Endodermal cell (in vitro differentiated cells): ENCODE data around the gene SOHLH1. TPM values are rescaled to one million over a fixed set of nuclear protein-coding genes. Genes with fewer than 3 reads are reported as not detected.
A peak's percentile ranks its signal among the peaks of the same experiment; 100 is the strongest.

ENCODE experiments used
- DNase-seq: peaks from one replicate; pipeline ENCODE4 v3.0.0-alpha.2; 2017
- H3K27ac ChIP-seq: 2 replicates; pipeline ENCODE4 v1.5.1; 2013; ENCODE audit warnings: mild to moderate bottlenecking, low read depth, low read length, moderate library complexity
- H3K27me3 ChIP-seq: 2 replicates; pipeline ENCODE4 v1.6.1; 2013; ENCODE audit warnings: mild to moderate bottlenecking, low read length, moderate library complexity; ENCODE audit not compliant: insufficient read depth, control insufficient read depth, poor library complexity, severe bottlenecking
- H3K36me3 ChIP-seq: 2 replicates; pipeline ENCODE4 v1.7.0; 2013; ENCODE audit warnings: mild to moderate bottlenecking, low read length, moderate library complexity; ENCODE audit not compliant: control insufficient read depth, insufficient read depth
- H3K4me1 ChIP-seq: one replicate; pipeline ENCODE4 v1.7.0; 2013; ENCODE audit warnings: low read length; ENCODE audit not compliant: control insufficient read depth, insufficient read depth
- H3K4me3 ChIP-seq: 2 replicates; pipeline ENCODE4 v1.5.1; 2013; ENCODE audit warnings: mild to moderate bottlenecking, low read length, moderate library complexity
- H3K9ac ChIP-seq: 2 replicates; pipeline ENCODE4 v1.6.1; 2013; ENCODE audit warnings: mild to moderate bottlenecking, low read length, moderate library complexity; ENCODE audit not compliant: poor library complexity, severe bottlenecking; ENCODE audit errors: extremely low read depth
- H3K9me3 ChIP-seq: 2 replicates; pipeline ENCODE4 v1.6.1; 2013; ENCODE audit warnings: mild to moderate bottlenecking, low read length, moderate library complexity; ENCODE audit not compliant: control insufficient read depth
- H3K27ac Mint-ChIP-seq: 2 replicates; pipeline ENCODE4 v1.8.0; 2020; ENCODE audit warnings: mixed read lengths
- H3K27me3 Mint-ChIP-seq: 2 replicates; pipeline ENCODE4 v1.8.0; 2021; ENCODE audit warnings: mild to moderate bottlenecking, mixed read lengths; ENCODE audit not compliant: insufficient read depth
- H3K36me3 Mint-ChIP-seq: 2 replicates; pipeline ENCODE4 v1.8.0; 2020; ENCODE audit warnings: low read depth, mixed read lengths
- H3K4me1 Mint-ChIP-seq: 2 replicates; pipeline ENCODE4 v1.8.0; 2020; ENCODE audit warnings: mixed read lengths
- H3K4me3 Mint-ChIP-seq: 2 replicates; pipeline ENCODE4 v1.8.0; 2020; ENCODE audit warnings: mild to moderate bottlenecking, moderate library complexity, mixed read lengths
- H3K9me3 Mint-ChIP-seq: 2 replicates; pipeline ENCODE4 v1.8.0; 2020; ENCODE audit warnings: mild to moderate bottlenecking, mixed read lengths
- CTCF ChIP-seq: fragments of 200-600 bp; sonication (generic); conservative IDR thresholded peaks from 2 replicates; pipeline ENCODE4 v1.5.0; 2021; ENCODE audit warnings: antibody characterized with exemption, mild to moderate bottlenecking
- WGBS, 2 experiments: methylation state at CpG; one replicate each; pipeline versions ENCODE4 v1.1.5 to v1.1.7; 2013; ENCODE audit warnings: missing lambda C conversion rate in 2 of 2, mixed read lengths in 1 of 2; ENCODE audit not compliant: insufficient coverage in 1 of 2, insufficient read length in 1 of 2; 5-methylcytosine and 5-hydroxymethylcytosine counted together
- total RNA-seq, 2 donors: library from RNA; stranded (reverse); fragmentation: NEBNext Ultra II Directional in 1 of 2; extraction: Animal tissue kit (Norgen Biotek cat#: 25700) in 1 of 2; gene quantifications; 2 replicates in 1 of 2; 3 replicates in 1 of 2; pipeline ENCODE4 v1.2.1, GENCODE V29; 2021

Gene SOHLH1
- total RNA-seq, 2 donors from 2014 or later: not detected

- H3K27ac ChIP-seq: no peak overlapping the region
- H3K9me3 ChIP-seq: no peaks in the 10 kb centered on the region
- H3K4me3 Mint-ChIP-seq: no peak overlapping the region
- H3K27me3 ChIP-seq: peaks cover 14% of the 10 kb centered on the region
- no peak for DNase-seq
- no peaks in the 10 kb centered on the region for H3K4me1 Mint-ChIP-seq
- H3K36me3 ChIP-seq: no peaks in the 10 kb centered on the region
- peaks cover 10% of the 10 kb centered on the region for H3K27me3 Mint-ChIP-seq
- no peak overlapping the region for H3K9ac ChIP-seq
- 40 to 44% methylated on average over 27 to 40 of the region's 40 CpGs for WGBS, 2 experiments
- H3K36me3 Mint-ChIP-seq: no peaks in the 10 kb centered on the region
- no peak for TF ChIP-seq CTCF
- no peaks in the 10 kb centered on the region for H3K9me3 Mint-ChIP-seq
- no peak overlapping the region for H3K4me3 ChIP-seq
- H3K4me1 ChIP-seq: no peaks in the 10 kb centered on the region
- no peak overlapping the region for H3K27ac Mint-ChIP-seq
Measured at GRCh38 chr9:135701067-135701958, 2.0 kb upstream of the SOHLH1 start.

- Histone ChIP-seq H3K4me1 (no peaks in the 10 kb centered on the region), H3K36me3 (no peaks in the 10 kb centered on the region), H3K27me3 (peaks cover 14% of the 10 kb centered on the region), H3K9me3 (no peaks in the 10 kb centered on the region), H3K27ac (no peak overlapping the region), H3K4me3 (no peak overlapping the region), H3K9ac (no peak overlapping the region)
- no peak for TF ChIP-seq CTCF
- no peak overlapping the region for H3K4me3 Mint-ChIP-seq
- H3K27ac Mint-ChIP-seq: no peak overlapping the region
- H3K36me3 Mint-ChIP-seq: no peaks in the 10 kb centered on the region
- 91 to 94% methylated on average over 5 to 15 of the region's 15 CpGs for WGBS, 2 experiments
- H3K4me1 Mint-ChIP-seq: no peaks in the 10 kb centered on the region
- no peak for DNase-seq
- H3K27me3 Mint-ChIP-seq: peaks cover 10% of the 10 kb centered on the region
- H3K9me3 Mint-ChIP-seq: no peaks in the 10 kb centered on the region
Measured at GRCh38 chr9:135700525-135700924, 1.2 kb upstream of the SOHLH1 start.

GRCh38 chr9:135698767-135699166 is 514 bp downstream of the SOHLH1 start:
- peaks cover 9% of the 10 kb centered on the region for H3K27me3 Mint-ChIP-seq
- no peak overlapping the region for H3K27ac Mint-ChIP-seq
- TF ChIP-seq CTCF: peak; percentile 30
- no peaks in the 10 kb centered on the region for H3K9me3 Mint-ChIP-seq
- Histone ChIP-seq H3K9ac (no peak overlapping the region), H3K27ac (no peak overlapping the region), H3K27me3 (peaks cover 14% of the 10 kb centered on the region), H3K9me3 (no peaks in the 10 kb centered on the region), H3K4me1 (no peaks in the 10 kb centered on the region), H3K4me3 (no peak overlapping the region), H3K36me3 (no peaks in the 10 kb centered on the region)
- 77 to 84% methylated on average over 12 to 19 of the region's 19 CpGs for WGBS, 2 experiments
- no peak overlapping the region for H3K4me3 Mint-ChIP-seq
- no peaks in the 10 kb centered on the region for H3K4me1 Mint-ChIP-seq
- H3K36me3 Mint-ChIP-seq: no peaks in the 10 kb centered on the region
- DNase-seq: peak; percentile 58
